ENCODE measurements around the gene A2ML1.

DNA sequence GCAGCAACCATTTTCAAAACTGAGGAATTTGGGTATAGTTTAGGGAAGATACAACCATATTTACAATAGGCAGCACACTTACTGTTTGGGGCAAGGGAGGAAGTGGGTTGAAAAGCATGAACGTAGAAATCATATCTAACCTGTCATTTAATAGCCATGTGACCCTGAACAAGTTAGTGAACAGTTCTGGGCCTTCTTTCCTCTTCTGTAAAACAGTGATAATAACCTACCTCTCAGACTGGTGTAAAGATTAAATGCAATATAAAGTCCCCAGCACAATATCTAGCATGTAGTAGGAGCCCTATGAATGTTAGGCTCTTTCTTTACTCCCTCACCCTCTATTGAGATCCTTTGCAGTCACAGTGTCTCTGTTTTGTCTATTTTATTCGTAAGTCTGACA lies 33.5 kb downstream of the A2ML1 start:
- TF ChIP-seq TCF4 (CRISPR knock-in tag; IDR thresholded peaks at IDR 0.05; ENCODE audit: borderline replicate concordance) = no peak
- no peak for TF ChIP-seq SNAI2 (CRISPR knock-in tag; IDR thresholded peaks at IDR 0.05)
- TF ChIP-seq GLIS3 (CRISPR knock-in tag; IDR thresholded peaks at IDR 0.05) = no peak

All from SK-N-SH treated with all-trans-retinoic acid at 6 μM for 48 hours (cell line).